Stimulated activated naive CD8-positive, alpha-beta T cell treated with anti-CD3 and anti-CD28 coated beads, Interleukin-15, Interleukin-2, amounts not matched to agents 100 ng/mL and 50 ng/mL, for 24 hours (primary cell): ENCODE results near the gene FZD10.

ENCODE experiments used
- H3K27ac Mint-ChIP-seq: one replicate; pipeline ENCODE4 v1.8.0; 2021; ENCODE audit warnings: mild to moderate bottlenecking, mixed read lengths
- H3K27me3 Mint-ChIP-seq: one replicate; pipeline ENCODE4 v1.8.0; 2021; ENCODE audit warnings: mixed read lengths
- H3K36me3 Mint-ChIP-seq: one replicate; pipeline ENCODE4 v1.8.0; 2021; ENCODE audit warnings: low read depth, mixed read lengths
- H3K4me1 Mint-ChIP-seq: one replicate; pipeline ENCODE4 v1.8.0; 2021; ENCODE audit warnings: low read depth, mixed read lengths
- H3K4me3 Mint-ChIP-seq: one replicate; pipeline ENCODE4 v1.8.0; 2021; ENCODE audit warnings: mild to moderate bottlenecking, mixed read lengths
- H3K9me3 Mint-ChIP-seq: one replicate; pipeline ENCODE4 v1.8.0; 2021; ENCODE audit warnings: mixed read lengths

The FZD10 gene

DNA sequence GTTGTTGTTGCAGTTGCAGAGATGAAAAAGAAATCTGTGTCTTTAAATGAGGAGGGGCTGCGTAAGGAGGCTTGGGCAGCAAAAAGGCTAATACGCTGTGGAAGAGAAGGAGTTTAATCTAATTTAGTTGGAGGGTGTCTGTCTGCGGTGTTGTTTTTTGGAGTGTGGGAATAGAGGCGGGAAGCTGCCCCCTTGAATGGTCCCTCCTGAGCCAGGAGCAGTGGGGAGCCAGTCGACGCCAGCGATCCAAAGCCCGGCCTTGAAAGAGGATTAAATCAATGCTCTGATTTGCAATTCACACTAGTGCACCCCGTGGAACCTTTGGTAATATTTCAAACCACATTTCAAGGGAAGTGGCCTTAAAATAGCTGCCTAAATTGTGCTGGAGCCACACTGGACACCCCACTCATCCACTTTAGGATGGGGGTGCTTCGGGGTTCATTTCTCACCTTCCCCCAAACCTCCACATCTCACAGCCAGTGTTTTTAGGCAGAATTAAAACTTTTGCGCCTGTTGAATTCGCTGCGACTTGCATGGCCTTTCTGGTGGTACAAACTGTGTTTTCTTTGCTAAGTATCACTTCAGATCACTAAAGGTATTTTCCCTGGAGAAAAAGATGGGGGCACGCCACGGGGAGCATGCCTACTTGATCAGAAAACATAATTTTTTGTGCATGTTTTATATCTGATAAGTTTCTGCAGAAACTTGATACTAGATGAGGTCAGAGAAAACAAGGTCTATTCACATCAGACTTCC is 4.1 kb upstream of the FZD10 start:
- Mint-ChIP-seq H3K4me3 (no peak overlapping the region), H3K27me3 (peaks cover 21% of the 10 kb centered on the region), H3K4me1 (no peaks in the 10 kb centered on the region), H3K9me3 (no peaks in the 10 kb centered on the region), H3K36me3 (no peaks in the 10 kb centered on the region), H3K27ac (no peak overlapping the region)

DNA sequence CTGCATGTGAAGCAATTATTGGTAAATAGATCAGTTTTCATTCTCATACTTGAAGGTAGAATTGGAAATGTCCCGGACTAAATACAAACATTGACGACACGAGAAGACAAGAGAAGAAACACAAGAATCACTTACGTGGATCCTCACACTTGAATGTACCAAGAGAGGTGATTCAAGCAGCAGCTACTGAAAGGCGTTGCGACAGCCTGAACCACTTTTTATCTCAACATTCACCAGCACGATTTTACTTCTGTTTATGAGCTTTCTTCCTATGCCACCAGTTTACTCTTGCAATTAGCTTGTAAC is 3.6 kb upstream of the FZD10 start:
- Mint-ChIP-seq H3K4me3 (no peak overlapping the region), H3K27me3 (peaks cover 24% of the 10 kb centered on the region), H3K4me1 (peaks cover 2% of the 10 kb centered on the region), H3K36me3 (no peaks in the 10 kb centered on the region), H3K9me3 (no peaks in the 10 kb centered on the region), H3K27ac (no peak overlapping the region)

DNA sequence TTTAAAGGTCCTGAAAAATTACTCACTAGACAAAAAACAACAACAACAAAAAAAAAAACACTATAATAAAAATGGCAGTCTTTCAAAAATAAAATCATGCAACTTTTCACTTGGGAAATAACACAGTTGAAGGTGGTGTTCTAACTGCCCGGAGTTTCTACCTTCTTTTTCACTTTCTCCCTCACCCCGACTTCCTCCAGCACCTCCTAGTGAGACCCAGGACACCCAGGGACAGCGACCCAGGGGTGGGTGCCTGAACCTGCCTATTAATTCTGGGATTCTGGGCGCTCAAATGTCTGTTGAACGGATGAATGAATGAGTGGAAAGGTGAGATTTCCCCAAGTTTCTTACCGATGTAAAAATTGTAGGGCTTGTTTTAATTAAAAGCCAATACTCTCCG is 2.0 kb upstream of the FZD10 start:
- H3K4me3 Mint-ChIP-seq, result no peak overlapping the region
- no peaks in the 10 kb centered on the region for H3K9me3 Mint-ChIP-seq
- peaks cover 3% of the 10 kb centered on the region for H3K4me1 Mint-ChIP-seq
- no peaks in the 10 kb centered on the region for H3K36me3 Mint-ChIP-seq
- peaks cover 39% of the 10 kb centered on the region for H3K27me3 Mint-ChIP-seq
- H3K27ac Mint-ChIP-seq, result no peak overlapping the region

DNA sequence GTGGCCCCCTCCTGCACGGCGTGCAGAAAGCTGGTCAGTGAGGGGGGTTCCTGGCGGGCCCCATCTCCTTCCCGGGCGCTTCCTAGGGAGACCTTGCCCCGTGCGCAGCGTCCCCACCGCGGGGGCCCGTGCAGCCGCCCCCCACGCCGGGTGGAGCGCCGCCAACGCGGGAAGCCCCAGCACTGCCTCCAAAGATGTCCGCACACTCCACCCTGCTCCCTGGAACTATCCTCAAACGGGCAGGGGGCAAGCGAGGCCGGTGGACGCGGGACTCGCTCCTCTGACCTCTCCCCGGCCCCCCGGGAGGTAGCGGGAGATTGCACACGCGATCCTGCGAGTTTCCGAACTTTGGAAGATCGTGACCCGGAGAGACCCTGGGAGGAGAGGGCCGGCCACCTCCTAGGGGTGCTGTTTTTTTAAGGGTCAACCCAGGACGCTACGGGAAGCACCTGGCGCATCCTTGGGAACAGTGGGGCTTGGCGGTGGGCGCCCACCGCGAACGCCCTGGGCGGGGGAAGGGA is 1.5 kb upstream of the FZD10 start:
- peaks cover 3% of the 10 kb centered on the region for H3K4me1 Mint-ChIP-seq
- no peaks in the 10 kb centered on the region for H3K9me3 Mint-ChIP-seq
- no peak overlapping the region for H3K27ac Mint-ChIP-seq
- H3K36me3 Mint-ChIP-seq, result no peaks in the 10 kb centered on the region
- H3K4me3 Mint-ChIP-seq, result no peak overlapping the region
- peaks cover 41% of the 10 kb centered on the region for H3K27me3 Mint-ChIP-seq

DNA sequence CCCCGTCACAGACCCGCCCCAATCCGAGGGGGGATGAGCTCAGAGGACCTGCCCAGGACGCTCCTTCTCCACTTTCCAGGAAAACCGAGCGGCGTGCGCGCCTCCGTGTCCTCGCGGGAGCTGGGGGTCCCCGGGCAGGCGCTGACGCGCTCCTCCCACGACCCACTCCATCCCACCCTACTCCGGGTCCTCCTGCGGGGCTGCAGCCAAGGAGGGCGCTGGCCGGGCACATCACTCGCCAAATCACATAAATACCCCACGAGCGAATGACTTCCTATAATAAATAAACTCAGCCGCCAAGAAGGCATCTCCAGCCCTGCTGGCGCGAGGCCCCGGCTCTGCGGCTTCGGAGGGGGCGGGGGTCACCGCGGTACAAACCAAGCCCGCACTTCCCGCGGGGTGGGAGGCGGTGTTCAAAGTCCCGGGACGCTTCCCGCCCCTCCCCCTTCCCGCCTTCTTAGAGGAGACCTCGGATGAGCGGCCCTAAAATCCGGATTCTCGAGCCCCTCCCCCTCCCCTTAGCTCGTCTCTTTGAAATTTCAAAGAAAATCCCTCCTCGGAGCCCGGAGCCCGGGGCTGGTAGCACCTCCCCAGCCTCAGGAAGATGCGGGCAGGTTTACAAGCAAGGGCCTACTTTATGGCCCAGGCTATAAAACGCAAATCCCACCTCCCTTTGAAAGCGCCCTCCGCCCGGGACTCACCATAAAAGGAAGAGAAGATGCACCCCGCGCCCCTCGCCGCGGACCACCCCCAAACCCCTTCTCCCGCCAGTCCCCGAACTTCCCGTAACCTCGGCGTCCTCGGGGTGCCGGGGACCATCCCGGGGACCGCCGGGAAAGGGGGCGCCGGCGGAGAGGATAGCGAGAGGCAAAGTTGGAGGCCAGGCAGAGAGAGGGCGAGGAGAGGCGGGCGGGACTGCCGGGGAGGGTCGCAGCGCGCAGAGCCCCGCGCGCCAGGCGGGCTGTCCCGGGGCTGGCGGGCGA is 712 bp upstream of the FZD10 start:
- Mint-ChIP-seq H3K27ac (no peak overlapping the region), H3K4me3 (no peak overlapping the region), H3K36me3 (no peaks in the 10 kb centered on the region), H3K27me3 (peaks cover 44% of the 10 kb centered on the region), H3K4me1 (peaks cover 3% of the 10 kb centered on the region), H3K9me3 (no peaks in the 10 kb centered on the region)

DNA sequence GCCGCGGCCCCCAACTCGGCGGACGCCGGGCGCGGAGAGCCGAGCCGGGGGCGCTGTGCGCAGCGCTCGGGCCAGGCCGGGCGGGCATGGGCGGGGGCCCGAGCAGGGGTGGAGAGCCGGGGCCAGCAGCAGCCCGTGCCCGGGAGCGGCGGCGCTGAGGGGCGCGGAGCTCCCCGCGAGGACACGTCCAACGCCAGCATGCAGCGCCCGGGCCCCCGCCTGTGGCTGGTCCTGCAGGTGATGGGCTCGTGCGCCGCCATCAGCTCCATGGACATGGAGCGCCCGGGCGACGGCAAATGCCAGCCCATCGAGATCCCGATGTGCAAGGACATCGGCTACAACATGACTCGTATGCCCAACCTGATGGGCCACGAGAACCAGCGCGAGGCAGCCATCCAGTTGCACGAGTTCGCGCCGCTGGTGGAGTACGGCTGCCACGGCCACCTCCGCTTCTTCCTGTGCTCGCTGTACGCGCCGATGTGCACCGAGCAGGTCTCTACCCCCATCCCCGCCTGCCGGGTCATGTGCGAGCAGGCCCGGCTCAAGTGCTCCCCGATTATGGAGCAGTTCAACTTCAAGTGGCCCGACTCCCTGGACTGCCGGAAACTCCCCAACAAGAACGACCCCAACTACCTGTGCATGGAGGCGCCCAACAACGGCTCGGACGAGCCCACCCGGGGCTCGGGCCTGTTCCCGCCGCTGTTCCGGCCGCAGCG is 639 bp downstream of the FZD10 start:
- H3K27me3 Mint-ChIP-seq, result peaks cover 45% of the 10 kb centered on the region
- H3K9me3 Mint-ChIP-seq, result no peaks in the 10 kb centered on the region
- no peaks in the 10 kb centered on the region for H3K36me3 Mint-ChIP-seq
- H3K4me3 Mint-ChIP-seq, result peak overlapping the region; percentile 37
- no peak overlapping the region for H3K27ac Mint-ChIP-seq
- H3K4me1 Mint-ChIP-seq, result peaks cover 3% of the 10 kb centered on the region

DNA sequence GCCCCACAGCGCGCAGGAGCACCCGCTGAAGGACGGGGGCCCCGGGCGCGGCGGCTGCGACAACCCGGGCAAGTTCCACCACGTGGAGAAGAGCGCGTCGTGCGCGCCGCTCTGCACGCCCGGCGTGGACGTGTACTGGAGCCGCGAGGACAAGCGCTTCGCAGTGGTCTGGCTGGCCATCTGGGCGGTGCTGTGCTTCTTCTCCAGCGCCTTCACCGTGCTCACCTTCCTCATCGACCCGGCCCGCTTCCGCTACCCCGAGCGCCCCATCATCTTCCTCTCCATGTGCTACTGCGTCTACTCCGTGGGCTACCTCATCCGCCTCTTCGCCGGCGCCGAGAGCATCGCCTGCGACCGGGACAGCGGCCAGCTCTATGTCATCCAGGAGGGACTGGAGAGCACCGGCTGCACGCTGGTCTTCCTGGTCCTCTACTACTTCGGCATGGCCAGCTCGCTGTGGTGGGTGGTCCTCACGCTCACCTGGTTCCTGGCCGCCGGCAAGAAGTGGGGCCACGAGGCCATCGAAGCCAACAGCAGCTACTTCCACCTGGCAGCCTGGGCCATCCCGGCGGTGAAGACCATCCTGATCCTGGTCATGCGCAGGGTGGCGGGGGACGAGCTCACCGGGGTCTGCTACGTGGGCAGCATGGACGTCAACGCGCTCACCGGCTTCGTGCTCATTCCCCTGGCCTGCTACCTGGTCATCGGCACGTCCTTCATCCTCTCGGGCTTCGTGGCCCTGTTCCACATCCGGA is 1.4 kb downstream of the FZD10 start:
- Mint-ChIP-seq H3K4me3 (no peak overlapping the region), H3K27ac (no peak overlapping the region)

DNA sequence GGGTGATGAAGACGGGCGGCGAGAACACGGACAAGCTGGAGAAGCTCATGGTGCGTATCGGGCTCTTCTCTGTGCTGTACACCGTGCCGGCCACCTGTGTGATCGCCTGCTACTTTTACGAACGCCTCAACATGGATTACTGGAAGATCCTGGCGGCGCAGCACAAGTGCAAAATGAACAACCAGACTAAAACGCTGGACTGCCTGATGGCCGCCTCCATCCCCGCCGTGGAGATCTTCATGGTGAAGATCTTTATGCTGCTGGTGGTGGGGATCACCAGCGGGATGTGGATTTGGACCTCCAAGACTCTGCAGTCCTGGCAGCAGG is 1.9 kb downstream of the FZD10 start:
- peaks cover 45% of the 10 kb centered on the region for H3K27me3 Mint-ChIP-seq
- H3K4me3 Mint-ChIP-seq, result no peak overlapping the region
- H3K9me3 Mint-ChIP-seq, result no peaks in the 10 kb centered on the region
- H3K4me1 Mint-ChIP-seq, result peaks cover 3% of the 10 kb centered on the region
- H3K36me3 Mint-ChIP-seq, result no peaks in the 10 kb centered on the region
- H3K27ac Mint-ChIP-seq, result no peak overlapping the region

More for the DNA sequence above, 1.4 kb downstream of the FZD10 start:
- Mint-ChIP-seq H3K9me3 (no peaks in the 10 kb centered on the region), H3K4me1 (peaks cover 3% of the 10 kb centered on the region), H3K27me3 (peaks cover 45% of the 10 kb centered on the region), H3K36me3 (no peaks in the 10 kb centered on the region)

DNA sequence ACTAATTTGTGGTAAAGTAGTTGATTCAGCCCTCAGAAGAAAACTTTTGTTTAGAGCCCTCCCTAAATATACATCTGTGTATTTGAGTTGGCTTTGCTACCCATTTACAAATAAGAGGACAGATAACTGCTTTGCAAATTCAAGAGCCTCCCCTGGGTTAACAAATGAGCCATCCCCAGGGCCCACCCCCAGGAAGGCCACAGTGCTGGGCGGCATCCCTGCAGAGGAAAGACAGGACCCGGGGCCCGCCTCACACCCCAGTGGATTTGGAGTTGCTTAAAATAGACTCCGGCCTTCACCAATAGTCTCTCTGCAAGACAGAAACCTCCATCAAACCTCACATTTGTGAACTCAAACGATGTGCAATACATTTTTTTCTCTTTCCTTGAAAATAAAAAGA is 2.7 kb downstream of the FZD10 start:
- Mint-ChIP-seq H3K27ac (no peak overlapping the region), H3K27me3 (peaks cover 46% of the 10 kb centered on the region), H3K9me3 (no peaks in the 10 kb centered on the region), H3K36me3 (no peaks in the 10 kb centered on the region), H3K4me3 (no peak overlapping the region), H3K4me1 (peaks cover 3% of the 10 kb centered on the region)

DNA sequence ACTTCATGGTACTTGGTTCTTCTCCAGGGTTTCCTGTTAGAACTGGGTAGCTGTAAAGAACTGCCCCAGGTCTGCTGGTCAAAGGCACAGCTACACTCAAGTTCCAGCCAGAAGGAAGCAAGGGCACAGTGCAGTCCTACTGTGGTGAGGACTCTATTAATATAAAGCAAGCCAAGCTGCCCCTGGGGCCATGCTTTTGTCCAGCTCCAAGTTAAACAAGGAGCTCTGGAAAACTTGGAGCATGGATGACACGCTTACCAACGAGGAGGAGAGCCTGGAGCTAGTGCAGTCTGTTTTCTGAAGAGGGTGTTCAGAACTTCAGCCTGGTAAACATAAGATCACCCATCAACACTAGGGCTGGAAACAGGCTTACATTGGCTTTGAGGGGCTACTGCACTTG is 4.0 kb downstream of the FZD10 start:
- Mint-ChIP-seq H3K27ac (no peak overlapping the region), H3K27me3 (peaks cover 51% of the 10 kb centered on the region), H3K36me3 (no peaks in the 10 kb centered on the region), H3K4me1 (peaks cover 3% of the 10 kb centered on the region), H3K4me3 (no peak overlapping the region), H3K9me3 (no peaks in the 10 kb centered on the region)

DNA sequence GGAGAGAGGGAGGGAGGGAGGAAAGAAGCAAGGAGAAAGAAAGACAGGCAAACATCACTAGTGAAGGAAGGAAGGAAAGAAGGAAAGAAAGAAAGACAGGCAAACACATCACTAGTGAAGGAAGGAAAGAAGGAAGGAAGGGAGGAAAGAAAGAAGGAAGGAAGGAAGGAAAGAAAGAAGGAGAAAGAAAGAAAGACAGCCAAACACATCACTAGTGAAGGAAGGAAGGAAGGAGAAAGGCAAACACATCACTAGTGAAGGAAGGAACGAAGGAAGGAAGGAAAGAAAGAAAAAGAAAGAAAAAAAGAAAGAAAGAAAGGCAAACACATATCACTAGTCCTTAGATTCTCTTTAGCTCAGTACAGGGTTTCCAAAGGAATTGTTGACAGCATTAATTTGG is 5.3 kb downstream of the FZD10 start:
- H3K27ac Mint-ChIP-seq, result no peak overlapping the region
- no peak overlapping the region for H3K4me3 Mint-ChIP-seq
- no peaks in the 10 kb centered on the region for H3K36me3 Mint-ChIP-seq
- H3K27me3 Mint-ChIP-seq, result peaks cover 51% of the 10 kb centered on the region
- no peaks in the 10 kb centered on the region for H3K9me3 Mint-ChIP-seq
- peaks cover 3% of the 10 kb centered on the region for H3K4me1 Mint-ChIP-seq

DNA sequence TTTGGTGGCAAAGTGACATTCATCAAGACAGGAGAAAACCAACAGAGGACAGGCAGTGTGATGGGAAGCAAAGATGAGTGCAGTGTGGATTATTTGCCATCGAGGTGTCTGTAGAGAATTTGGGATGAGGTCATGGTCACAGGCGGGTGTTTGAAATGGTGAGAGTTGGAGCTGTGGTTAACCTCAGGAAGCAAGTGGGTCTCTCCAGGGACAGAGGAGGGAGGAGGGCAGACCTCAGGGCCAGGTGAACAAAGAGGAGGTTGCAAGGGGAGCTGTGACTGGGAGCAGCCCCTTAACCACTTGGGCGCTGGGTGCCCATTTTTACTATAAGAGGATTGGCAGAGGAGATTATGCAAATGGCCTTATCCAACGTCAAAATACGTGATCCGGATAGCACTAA is 7.0 kb downstream of the FZD10 start:
- Mint-ChIP-seq H3K4me1 (no peaks in the 10 kb centered on the region), H3K9me3 (no peaks in the 10 kb centered on the region), H3K36me3 (no peaks in the 10 kb centered on the region), H3K27me3 (peaks cover 38% of the 10 kb centered on the region), H3K4me3 (no peak overlapping the region), H3K27ac (no peak overlapping the region)

DNA sequence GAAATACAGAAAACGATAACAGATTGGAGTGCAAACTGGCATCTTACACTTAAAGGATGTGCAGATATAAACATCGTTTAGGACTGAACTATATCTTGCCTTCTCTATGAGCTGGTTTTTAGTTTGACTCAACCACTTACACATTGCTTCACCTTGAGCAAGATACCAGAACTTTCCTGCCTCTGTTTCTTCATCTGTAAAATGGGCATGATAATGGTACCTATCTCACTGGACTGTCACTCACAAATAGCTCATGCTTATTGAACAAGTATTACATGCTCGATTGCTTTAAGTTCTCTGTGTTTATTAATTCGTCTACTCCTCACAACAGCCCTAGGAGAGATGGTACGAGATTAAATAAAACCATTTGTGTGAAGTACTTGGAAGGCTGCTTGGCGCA is 7.7 kb downstream of the FZD10 start:
- H3K27me3 Mint-ChIP-seq, result peaks cover 31% of the 10 kb centered on the region
- H3K36me3 Mint-ChIP-seq, result no peaks in the 10 kb centered on the region

DNA sequence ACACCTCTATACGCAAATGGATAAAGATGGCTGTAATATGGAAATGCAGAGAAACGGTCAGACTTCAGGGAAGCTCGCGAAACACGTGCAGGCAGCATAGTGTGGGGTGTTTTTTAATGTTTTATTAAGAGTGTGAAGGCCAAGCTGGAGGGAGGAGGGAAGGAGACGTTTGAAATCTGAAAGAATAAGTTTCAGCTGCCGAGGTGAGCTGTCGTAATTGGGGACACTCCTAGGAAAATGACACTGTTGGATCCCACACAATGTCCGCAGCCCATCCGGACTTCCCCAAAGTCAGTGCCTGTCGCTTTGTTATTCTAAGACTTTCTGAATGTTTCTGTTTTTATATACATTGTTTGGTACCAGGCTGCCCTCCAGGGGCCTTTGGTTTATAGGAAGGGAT is 8.3 kb downstream of the FZD10 start:
- Mint-ChIP-seq H3K36me3 (no peaks in the 10 kb centered on the region), H3K27ac (no peak overlapping the region), H3K9me3 (no peaks in the 10 kb centered on the region), H3K4me1 (no peaks in the 10 kb centered on the region), H3K27me3 (peaks cover 24% of the 10 kb centered on the region), H3K4me3 (no peak overlapping the region)

More for the DNA sequence above, 7.7 kb downstream of the FZD10 start:
- Mint-ChIP-seq H3K4me1 (no peaks in the 10 kb centered on the region), H3K4me3 (no peak overlapping the region), H3K27ac (no peak overlapping the region), H3K9me3 (no peaks in the 10 kb centered on the region)
